ENCODE data around the gene PMPCA.

DNA sequence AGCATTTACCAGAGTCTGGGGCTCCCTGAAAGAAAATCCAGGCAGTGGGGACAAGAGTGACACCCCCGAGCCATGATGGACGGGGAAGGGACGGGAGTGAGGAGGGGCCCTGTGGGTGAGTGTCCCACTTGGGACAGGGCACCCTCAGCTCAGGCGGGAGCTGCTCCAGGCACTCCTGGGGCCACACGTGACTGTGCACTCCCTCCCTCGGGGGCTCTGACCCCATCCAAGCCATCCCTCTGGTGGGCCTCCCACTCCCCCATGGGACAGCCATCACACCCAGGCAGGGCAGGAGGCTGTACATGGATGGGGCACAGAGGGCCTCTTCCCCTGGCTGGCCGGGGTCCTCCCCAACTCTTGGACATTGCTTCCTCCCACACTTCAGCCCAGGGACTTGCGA is 34.0 kb upstream of the PMPCA start:
- no peak for TF ChIP-seq GATA2 (IDR thresholded peaks at IDR 0.05; ENCODE audit: low read depth, low read length)
- TF ChIP-seq GATA3 (IDR thresholded peaks at IDR 0.05; ENCODE audit: low read depth, low read length) = no peak
